T-cell (primary cell): ENCODE results near the gene SMS. TPM values are rescaled to one million over a fixed set of nuclear protein-coding genes. Genes with fewer than 3 reads are reported as not detected.

Experiments
- ATAC-seq, 4 experiments: fragments of 200-7000 bp in 3 of 4; fragments of 150-1000 bp in 1 of 4; cut with Tn5 transposase; replicated peaks in 1 of 4; 1 replicate in 3 of 4; 2 replicates in 1 of 4; pipeline ENCODE4 v1.10.0; 2021; ENCODE audit warnings: moderate library complexity in 3 of 4, mild to moderate bottlenecking in 2 of 4, moderate number of reproducible peaks in 1 of 4
- CTCF ChIA-PET, 2 donors: fragments of 300-600 bp; sonication (Branson Sonifier 250); formaldehyde crosslinking; loops; one replicate each; lab custom pipeline; 2022; ENCODE audit warnings: antibody characterized with exemption in 2 of 2; lab: Charles Lee
- POLR2A ChIA-PET, 2 donors: fragments of 300-600 bp; sonication (Branson Sonifier 250); formaldehyde crosslinking; loops; one replicate each; lab custom pipeline; 2022; ENCODE audit warnings: antibody characterized with exemption in 2 of 2; lab: Charles Lee
- DNase-seq, 35 experiments: peaks; one replicate each; pipeline versions ENCODE4 v3.0.0 to v3.0.0-alpha.2; 2013 to 2023
- H3K27ac ChIP-seq: one replicate; pipeline ENCODE4 v1.5.1; 2013; ENCODE audit warnings: low read length
- H3K27me3 ChIP-seq, 2 experiments: replicated peaks in 1 of 2; 1 replicate in 1 of 2; 2 replicates in 1 of 2; pipeline versions ENCODE4 v1.6.1 to v1.7.0; 2013; ENCODE audit warnings: low read length in 1 of 2, mixed read lengths in 1 of 2; ENCODE audit not compliant: control insufficient read depth in 2 of 2, insufficient read depth in 2 of 2; ENCODE audit errors: extremely low read depth in 1 of 2
- H3K36me3 ChIP-seq, 2 donors: 1 replicate in 1 of 2; 2 replicates in 1 of 2; pipeline versions ENCODE4 v1.6.1 to v1.7.0; 2013; ENCODE audit warnings: low read length in 1 of 2; ENCODE audit not compliant: control insufficient read depth in 2 of 2, insufficient read depth in 1 of 2; ENCODE audit errors: extremely low read depth in 1 of 2
- H3K4me1 ChIP-seq, 2 experiments: 1 replicate in 1 of 2; 2 replicates in 1 of 2; pipeline versions ENCODE4 v1.6.1 to v1.7.0; 2013; ENCODE audit warnings: low read length in 2 of 2, mixed read lengths in 1 of 2; ENCODE audit not compliant: insufficient read depth in 2 of 2, control insufficient read depth in 1 of 2; ENCODE audit errors: extremely low read depth in 1 of 2
- H3K4me3 ChIP-seq, 2 donors: 1 replicate in 1 of 2; 2 replicates in 1 of 2; pipeline versions ENCODE4 v1.5.1 to v1.7.0; 2013; ENCODE audit warnings: mild to moderate bottlenecking in 2 of 2, low read length in 1 of 2, moderate library complexity in 1 of 2; ENCODE audit not compliant: control insufficient read depth in 1 of 2; ENCODE audit errors: extremely low read depth in 1 of 2
- H3K9me3 ChIP-seq: 2 replicates; pipeline ENCODE4 v1.7.0; 2013
- H3K27ac Mint-ChIP-seq, 2 donors: one replicate each; pipeline ENCODE4 v1.8.0; 2020 to 2021; ENCODE audit warnings: mild to moderate bottlenecking in 2 of 2, mixed read lengths in 2 of 2
- H3K27me3 Mint-ChIP-seq, 2 donors: one replicate each; pipeline ENCODE4 v1.8.0; 2021 to 2022; ENCODE audit warnings: mixed read lengths in 2 of 2
- H3K36me3 Mint-ChIP-seq: one replicate; pipeline ENCODE4 v1.8.0; 2021; ENCODE audit warnings: mixed read lengths
- H3K4me1 Mint-ChIP-seq, 3 donors: one replicate each; pipeline ENCODE4 v1.8.0; 2020 to 2022; ENCODE audit warnings: mixed read lengths in 3 of 3, mild to moderate bottlenecking in 1 of 3
- H3K4me3 Mint-ChIP-seq, 3 donors: one replicate each; pipeline ENCODE4 v1.8.0; 2020 to 2022; ENCODE audit warnings: mild to moderate bottlenecking in 3 of 3, mixed read lengths in 3 of 3, moderate library complexity in 3 of 3
- H3K9me3 Mint-ChIP-seq, 3 donors: one replicate each; pipeline ENCODE4 v1.8.0; 2020 to 2022; ENCODE audit warnings: mixed read lengths in 3 of 3
- WGBS: methylation state at CpG from one replicate; pipeline ENCODE4 v1.1.5; 2013; ENCODE audit warnings: missing lambda C conversion rate; ENCODE audit not compliant: insufficient coverage; 5-methylcytosine and 5-hydroxymethylcytosine counted together
- total RNA-seq, 35 experiments: library from RNA in 6 of 35; stranded (reverse) in 6 of 35; fragments of 120-200 nt in 1 of 35; gene quantifications; one replicate each; pipeline versions ENCODE4 v1.2.1 to v1.2.4 and lab custom pipeline; 2013 to 2026

The SMS gene
- total RNA-seq, 5 donors from 2014 or later (not counting 1 experiment from before 2014, with no cell fraction given), result 17.2 to 21.9 (median 18.5) TPM

GRCh38 chrX:21955403-21956189 lies 15.1 kb downstream of the SMS start:
- H3K36me3 ChIP-seq, result no peaks in the 10 kb centered on the region
- H3K27ac Mint-ChIP-seq, result no peak overlapping the region

GRCh38 chrX:21956783-21957182 lies 16.3 kb downstream of the SMS start:
- DNase-seq, result no peak
- H3K36me3 ChIP-seq, result no peaks in the 10 kb centered on the region
- ChIA-PET CTCF (interaction anchor here in 1 of 2 donors (0.6 kb wide), 1 partner anchor 386 kb away, joined by 3 read pairs; no protein-coding TSS in a partner anchor), POLR2A (no interaction called here)
- peaks cover 3% of the 10 kb centered on the region for H3K36me3 Mint-ChIP-seq
- WGBS, result 100% methylated on average over 3 of the region's 7 CpGs
- peaks cover 40 to 60% (median 41%) of the 10 kb centered on the region in 3 donors for H3K4me1 Mint-ChIP-seq
- H3K27ac ChIP-seq, result no peak overlapping the region
- ATAC-seq, result no peak
- no peak overlapping the region for H3K4me3 Mint-ChIP-seq
- no peaks in the 10 kb centered on the region for H3K9me3 Mint-ChIP-seq
- no peaks in the 10 kb centered on the region for H3K9me3 ChIP-seq
- H3K4me1 ChIP-seq, result peaks cover 2 to 8% of the 10 kb centered on the region in 2 experiments
- H3K27ac Mint-ChIP-seq, result no peak overlapping the region
- H3K4me3 ChIP-seq, result no peak overlapping the region
- no peaks in the 10 kb centered on the region for H3K27me3 ChIP-seq
- H3K27me3 Mint-ChIP-seq, result peaks cover 0 to 5% of the 10 kb centered on the region in 2 donors

More at GRCh38 chrX:21955403-21956189, 15.1 kb downstream of the SMS start:
- no peaks in the 10 kb centered on the region for H3K27me3 Mint-ChIP-seq
- H3K4me3 Mint-ChIP-seq, result no peak overlapping the region
- H3K4me1 Mint-ChIP-seq, result peaks cover 41 to 56% (median 42%) of the 10 kb centered on the region in 3 donors
- no CpG with 5 or more reads among the region's 7 CpGs for WGBS
- ATAC-seq (no peak), DNase-seq (no peak)
- H3K27ac ChIP-seq, result no peak overlapping the region
- H3K9me3 Mint-ChIP-seq, result no peaks in the 10 kb centered on the region
- peaks cover 2 to 8% of the 10 kb centered on the region in 2 experiments for H3K4me1 ChIP-seq
- H3K27me3 ChIP-seq, result no peaks in the 10 kb centered on the region
- H3K9me3 ChIP-seq, result no peaks in the 10 kb centered on the region
- CTCF ChIA-PET, result no interaction called here
- no peak overlapping the region for H3K4me3 ChIP-seq
- POLR2A ChIA-PET, result no interaction called here
- peaks cover 3% of the 10 kb centered on the region for H3K36me3 Mint-ChIP-seq

GRCh38 chrX:21958187-21958586 lies 17.7 kb downstream of the SMS start:
- CTCF ChIA-PET, result no interaction called here
- H3K27ac ChIP-seq, result no peak overlapping the region
- peaks cover 2 to 8% of the 10 kb centered on the region in 2 experiments for H3K4me1 ChIP-seq
- H3K36me3 ChIP-seq, result no peaks in the 10 kb centered on the region
- DNase-seq, result no peak
- H3K27me3 Mint-ChIP-seq, result peaks cover 0 to 5% of the 10 kb centered on the region in 2 donors
- no CpG with 5 or more reads among the region's 8 CpGs for WGBS
- no peaks in the 10 kb centered on the region for H3K9me3 ChIP-seq
- POLR2A ChIA-PET, result no interaction called here
- no peak overlapping the region for H3K27ac Mint-ChIP-seq
- no peak overlapping the region for H3K4me3 Mint-ChIP-seq
- H3K9me3 Mint-ChIP-seq, result no peaks in the 10 kb centered on the region
- no peaks in the 10 kb centered on the region for H3K27me3 ChIP-seq
- H3K4me1 Mint-ChIP-seq, result peaks cover 37 to 54% (median 41%) of the 10 kb centered on the region in 3 donors
- H3K36me3 Mint-ChIP-seq, result peaks cover 3% of the 10 kb centered on the region
- no peak for ATAC-seq
- H3K4me3 ChIP-seq, result no peak overlapping the region

- Histone ChIP-seq H3K9me3 (no peaks in the 10 kb centered on the region), H3K4me1 (peaks cover 2 to 8% of the 10 kb centered on the region in 2 experiments), H3K27ac (no peak overlapping the region), H3K4me3 (no peak overlapping the region), H3K27me3 (no peaks in the 10 kb centered on the region), H3K36me3 (no peaks in the 10 kb centered on the region)
- H3K4me1 Mint-ChIP-seq, result peaks cover 36 to 51% (median 36%) of the 10 kb centered on the region in 3 donors
- H3K4me3 Mint-ChIP-seq, result no peak overlapping the region
- peaks cover 0 to 5% of the 10 kb centered on the region in 2 donors for H3K27me3 Mint-ChIP-seq
- ATAC-seq, result no peak
- ChIA-PET CTCF (no interaction called here), POLR2A (no interaction called here)
- H3K27ac Mint-ChIP-seq, result no peak overlapping the region
- DNase-seq, result no peak
- H3K9me3 Mint-ChIP-seq, result no peaks in the 10 kb centered on the region
- H3K36me3 Mint-ChIP-seq, result peaks cover 3% of the 10 kb centered on the region
- WGBS, result 80% methylated on average over 1 of the region's 4 CpGs
Measured at GRCh38 chrX:21958916-21959315, 18.4 kb downstream of the SMS start.

GRCh38 chrX:21959362-21960051 lies 19.0 kb downstream of the SMS start:
- 73% methylated on average over 6 of the region's 12 CpGs for WGBS
- Mint-ChIP-seq H3K36me3 (peaks cover 3% of the 10 kb centered on the region), H3K27me3 (peaks cover 0 to 5% of the 10 kb centered on the region in 2 donors), H3K9me3 (no peaks in the 10 kb centered on the region), H3K4me3 (no peak overlapping the region), H3K27ac (no peak overlapping the region), H3K4me1 (peaks cover 35 to 50% (median 36%) of the 10 kb centered on the region in 3 donors)
- Histone ChIP-seq H3K4me1 (peaks cover 2 to 8% of the 10 kb centered on the region in 2 experiments), H3K9me3 (no peaks in the 10 kb centered on the region), H3K4me3 (no peak overlapping the region), H3K27ac (no peak overlapping the region), H3K36me3 (no peaks in the 10 kb centered on the region), H3K27me3 (no peaks in the 10 kb centered on the region)
- ChIA-PET CTCF (no interaction called here), POLR2A (no interaction called here)
- DNase-seq (no peak), ATAC-seq (no peak)
